Left lobe of liver (tissue), 2 donors: Measurements from ENCODE around the gene SLC26A1. TPM values are rescaled to one million over a fixed set of nuclear protein-coding genes. Genes with fewer than 3 reads are reported as not detected.
"Not testable (repeated sequence)": the region's sequence is repeated elsewhere in the genome, so short reads cannot be mapped to it uniquely, and the experiment has no call there.

Experiments
- ATAC-seq: fragments of 200-7000 bp; cut with Tn5 transposase; one replicate; pipeline ENCODE4 v1.9.1; 2020; ENCODE audit warnings: mild to moderate bottlenecking, moderate library complexity
- DNase-seq: peaks from one replicate; pipeline ENCODE4 v3.0.0-alpha.2; 2020; ENCODE audit warnings: low spot score
- total RNA-seq: library from RNA; stranded (reverse); gene quantifications from one replicate; pipeline ENCODE4 v1.2.1, GENCODE V29; 2021
- donor health status: DM: no; HTN: no; CAD: no; lungs with moderate emphysema.
- donor health status: DM: no; HTN: yes; CAD: no.

The SLC26A1 gene
- total RNA-seq, 1 donor from 2014 or later, result 40.6 TPM

GRCh38 chr4:939508-939907 lies 53.7 kb downstream of the SLC26A1 start:
- not testable (repeated sequence) for DNase-seq

More at GRCh38 chr4:939508-939907, 53.7 kb downstream of the SLC26A1 start:
- ATAC-seq, result not testable (repeated sequence)

Other genes starting within 250 kb of the SLC26A1 start
- 1.5 TPM for gene CPLX1, start 167.3 kb downstream of the SLC26A1 start, total RNA-seq
- 72.1 TPM for gene GAK, start 61.1 kb downstream of the SLC26A1 start, total RNA-seq
- 39.2 TPM for gene TMEM175, start 60.9 kb downstream of the SLC26A1 start, total RNA-seq
- 7.0 TPM for gene DGKQ, start 19.8 kb downstream of the SLC26A1 start, total RNA-seq
- gene IDUA, start 6.4 kb downstream of the SLC26A1 start, total RNA-seq, result 12.9 TPM
- 64.8 TPM for gene FGFRL1, start 18.2 kb upstream of the SLC26A1 start, total RNA-seq
- gene RNF212, start 120.2 kb upstream of the SLC26A1 start, total RNA-seq, result 0.25 TPM
- gene SPON2, start 179.2 kb upstream of the SLC26A1 start, total RNA-seq, result 54.3 TPM